Measurements from ENCODE around the gene MOSPD2.

DNA sequence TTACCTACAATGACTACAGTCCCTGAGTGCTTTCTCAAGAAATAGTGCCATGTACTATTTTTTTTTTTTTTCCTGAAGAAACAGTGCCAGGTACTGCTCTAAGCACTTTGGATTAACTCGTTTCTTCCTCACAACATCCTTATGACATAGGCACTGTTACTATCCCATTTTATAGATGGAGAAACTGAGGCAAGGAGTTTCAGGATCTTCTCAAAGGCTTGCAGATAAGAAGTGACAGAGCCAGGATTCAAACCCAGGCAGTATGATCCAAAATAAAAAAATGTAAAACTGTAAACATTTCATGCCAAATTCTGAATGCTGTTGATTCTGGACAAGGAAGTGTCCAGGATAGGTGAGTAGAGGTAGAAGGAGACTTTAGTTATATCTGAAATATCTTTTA is 1.5 kb upstream of the MOSPD2 start:
- no peak for TF ChIP-seq SIN3A (IDR thresholded peaks at IDR 0.05; ENCODE audit: borderline replicate concordance, insufficient read depth, low read length)
- TF ChIP-seq POLR2AphosphoS5 (IDR thresholded peaks at IDR 0.05; ENCODE audit: low read depth, low read length) = no peak
- TF ChIP-seq, protein P1, sequence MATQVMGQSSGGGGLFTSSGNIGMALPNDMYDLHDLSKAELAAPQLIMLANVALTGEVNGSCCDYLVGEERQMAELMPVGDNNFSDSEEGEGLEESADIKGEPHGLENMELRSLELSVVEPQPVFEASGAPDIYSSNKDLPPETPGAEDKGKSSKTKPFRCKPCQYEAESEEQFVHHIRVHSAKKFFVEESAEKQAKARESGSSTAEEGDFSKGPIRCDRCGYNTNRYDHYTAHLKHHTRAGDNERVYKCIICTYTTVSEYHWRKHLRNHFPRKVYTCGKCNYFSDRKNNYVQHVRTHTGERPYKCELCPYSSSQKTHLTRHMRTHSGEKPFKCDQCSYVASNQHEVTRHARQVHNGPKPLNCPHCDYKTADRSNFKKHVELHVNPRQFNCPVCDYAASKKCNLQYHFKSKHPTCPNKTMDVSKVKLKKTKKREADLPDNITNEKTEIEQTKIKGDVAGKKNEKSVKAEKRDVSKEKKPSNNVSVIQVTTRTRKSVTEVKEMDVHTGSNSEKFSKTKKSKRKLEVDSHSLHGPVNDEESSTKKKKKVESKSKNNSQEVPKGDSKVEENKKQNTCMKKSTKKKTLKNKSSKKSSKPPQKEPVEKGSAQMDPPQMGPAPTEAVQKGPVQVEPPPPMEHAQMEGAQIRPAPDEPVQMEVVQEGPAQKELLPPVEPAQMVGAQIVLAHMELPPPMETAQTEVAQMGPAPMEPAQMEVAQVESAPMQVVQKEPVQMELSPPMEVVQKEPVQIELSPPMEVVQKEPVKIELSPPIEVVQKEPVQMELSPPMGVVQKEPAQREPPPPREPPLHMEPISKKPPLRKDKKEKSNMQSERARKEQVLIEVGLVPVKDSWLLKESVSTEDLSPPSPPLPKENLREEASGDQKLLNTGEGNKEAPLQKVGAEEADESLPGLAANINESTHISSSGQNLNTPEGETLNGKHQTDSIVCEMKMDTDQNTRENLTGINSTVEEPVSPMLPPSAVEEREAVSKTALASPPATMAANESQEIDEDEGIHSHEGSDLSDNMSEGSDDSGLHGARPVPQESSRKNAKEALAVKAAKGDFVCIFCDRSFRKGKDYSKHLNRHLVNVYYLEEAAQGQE (IDR thresholded peaks at IDR 0.05; ENCODE audit: insufficient read depth in 1 of 2, low read depth in 2 of 2, low read length in 2 of 2) = no peak
- no peak for TF ChIP-seq TAF1 (IDR thresholded peaks at IDR 0.05; ENCODE audit: borderline replicate concordance, insufficient read depth, low read length)
- TF ChIP-seq FOXP2 (optimal IDR thresholded peaks at IDR 0.05; ENCODE audit: borderline replicate concordance, extremely low read depth, extremely low read length, insufficient read depth) = no peak

Data from PFSK-1 (cell line).